Breast epithelium (tissue), 4 donors: ENCODE results near the gene CFAP58. TPM values are rescaled to one million over a fixed set of nuclear protein-coding genes. Genes with fewer than 3 reads are reported as not detected.

Source experiments
- DNase-seq, 2 donors: peaks; one replicate each; pipeline ENCODE4 v3.0.0-alpha.2; 2019; ENCODE audit warnings: low spot score in 2 of 2
- H3K27ac ChIP-seq, 2 donors: fragments of 200-600 bp; sonication (generic) in 1 of 2; one replicate each; pipeline ENCODE4 v1.5.1; 2016 to 2019; ENCODE audit warnings: mild to moderate bottlenecking in 1 of 2
- H3K27me3 ChIP-seq, 2 donors: fragments of 200-600 bp; sonication (generic) in 1 of 2; one replicate each; pipeline versions ENCODE4 v1.5.1 to v1.6.0; 2017 to 2019; ENCODE audit warnings: control low read depth in 1 of 2, mild to moderate bottlenecking in 1 of 2
- H3K36me3 ChIP-seq: fragments of 200-600 bp; one replicate; pipeline ENCODE4 v1.5.1; 2019
- H3K4me1 ChIP-seq, 2 donors: fragments of 200-600 bp; sonication (generic); one replicate each; pipeline ENCODE4 v1.5.1; 2016 to 2019; ENCODE audit warnings: control low read depth in 1 of 2
- H3K4me3 ChIP-seq, 3 donors: fragments of 200-600 bp; sonication (generic); 1 replicate in 2 of 3; 2 replicates in 1 of 3; pipeline ENCODE4 v1.5.1; 2016 to 2019; ENCODE audit warnings: mild to moderate bottlenecking in 3 of 3, moderate library complexity in 2 of 3
- H3K9me3 ChIP-seq, 2 donors: fragments of 200-600 bp; sonication (generic) in 1 of 2; one replicate each; pipeline ENCODE4 v1.5.1; 2016 to 2019; ENCODE audit warnings: control low read depth in 1 of 2
- CTCF ChIP-seq, 3 donors: fragments of 450-650 bp; IDR thresholded peaks; one replicate each; pipeline ENCODE4 v1.5.1; 2016 to 2017; ENCODE audit warnings: antibody characterized with exemption in 3 of 3, mild to moderate bottlenecking in 3 of 3, moderate library complexity in 3 of 3
- POLR2A ChIP-seq: fragments of 450-650 bp; IDR thresholded peaks from one replicate; pipeline ENCODE4 v1.6.1; 2016; ENCODE audit warnings: antibody characterized with exemption, mild to moderate bottlenecking, moderate library complexity
- POLR2AphosphoS5 ChIP-seq, 3 donors: sonication (generic); formaldehyde crosslinking; IDR thresholded peaks; one replicate each; pipeline ENCODE4 v1.6.1; 2017; ENCODE audit warnings: antibody characterized with exemption in 3 of 3
- intact Hi-C: fragments of 100-400 bp; cut with DNase I; formaldehyde crosslinking; loops from one replicate; pipeline ENCODE4 v1.15.1; 2023; ENCODE audit warnings: low total_unique reads
- total RNA-seq, 3 donors: library from RNA; depleted of rRNA; stranded (reverse); fragments of >200 nt; gene quantifications; one replicate each; pipeline ENCODE4 v1.1.0, GENCODE V29; 2016

The CFAP58 gene
- total RNA-seq, 3 donors from 2014 or later: 0.16 to 0.98 (median 0.88) TPM

- Histone ChIP-seq H3K27ac (no peak overlapping the region), H3K27me3 (no peaks in the 10 kb centered on the region), H3K4me1 (no peaks in the 10 kb centered on the region), H3K9me3 (no peaks in the 10 kb centered on the region), H3K36me3 (peaks cover 6% of the 10 kb centered on the region), H3K4me3 (no peak overlapping the region)
- DNase-seq: no peak
- TF ChIP-seq POLR2A (no peak), POLR2AphosphoS5 (IDR thresholded peaks at IDR 0.05) (no peak), CTCF (IDR thresholded peaks at IDR 0.05) (no peak)
- intact Hi-C loops: no loop called here
Measured at GRCh38 chr10:104314591-104315485, 38.8 kb upstream of the CFAP58 start.

- H3K36me3 ChIP-seq: peaks cover 6% of the 10 kb centered on the region
Measured at GRCh38 chr10:104315486-104315921, 38.1 kb upstream of the CFAP58 start.

GRCh38 chr10:104316321-104317099, 37.1 kb upstream of the CFAP58 start:
- no peak for TF ChIP-seq POLR2AphosphoS5 (IDR thresholded peaks at IDR 0.05)
- no peak for TF ChIP-seq POLR2A
- no peak for TF ChIP-seq CTCF (IDR thresholded peaks at IDR 0.05)
- intact Hi-C loops: no loop called here
- Histone ChIP-seq H3K4me1 (no peaks in the 10 kb centered on the region), H3K4me3 (no peak overlapping the region), H3K27ac (peak overlapping the region; percentile 10 to 63), H3K36me3 (peaks cover 6% of the 10 kb centered on the region), H3K27me3 (no peaks in the 10 kb centered on the region), H3K9me3 (no peaks in the 10 kb centered on the region)
- DNase-seq: no peak

More at GRCh38 chr10:104315486-104315921, 38.1 kb upstream of the CFAP58 start:
- intact Hi-C loops: no loop called here
- no peaks in the 10 kb centered on the region for H3K9me3 ChIP-seq
- no peaks in the 10 kb centered on the region for H3K27me3 ChIP-seq
- DNase-seq: no peak
- no peak overlapping the region for H3K4me3 ChIP-seq
- no peak overlapping the region for H3K27ac ChIP-seq
- H3K4me1 ChIP-seq: no peaks in the 10 kb centered on the region
- TF ChIP-seq POLR2A (no peak), POLR2AphosphoS5 (IDR thresholded peaks at IDR 0.05) (no peak), CTCF (IDR thresholded peaks at IDR 0.05) (no peak)

GRCh38 chr10:104317269-104317710, 36.3 kb upstream of the CFAP58 start:
- Histone ChIP-seq H3K4me3 (no peak overlapping the region), H3K4me1 (no peaks in the 10 kb centered on the region), H3K9me3 (no peaks in the 10 kb centered on the region), H3K27ac (peak overlapping the region; percentile 10 to 66), H3K36me3 (peaks cover 6% of the 10 kb centered on the region), H3K27me3 (no peaks in the 10 kb centered on the region)
- TF ChIP-seq POLR2AphosphoS5 (IDR thresholded peaks at IDR 0.05) (no peak), CTCF (IDR thresholded peaks at IDR 0.05) (no peak), POLR2A (no peak)
- DNase-seq: no peak
- intact Hi-C loops: no loop called here
